Ishikawa (cell line): ENCODE results near the gene WDR70.

ENCODE experiments used
- CEBPB ChIP-seq: IDR thresholded peaks from 2 replicates; pipeline ENCODE4 v1.6.1; 2012
- CREB1 ChIP-seq: IDR thresholded peaks from 2 replicates; pipeline ENCODE4 v1.6.1; 2012; ENCODE audit warnings: low read depth
- EGR1 ChIP-seq: IDR thresholded peaks from 2 replicates; pipeline ENCODE4 v1.6.1; 2012
- EP300 ChIP-seq: IDR thresholded peaks from 2 replicates; pipeline ENCODE4 v1.6.1; 2012; ENCODE audit warnings: borderline replicate concordance
- FOXM1 ChIP-seq: IDR thresholded peaks from 2 replicates; pipeline ENCODE4 v1.6.1; 2012; ENCODE audit warnings: low read depth, borderline replicate concordance
- RAD21 ChIP-seq: IDR thresholded peaks from 2 replicates; pipeline ENCODE4 v1.6.1; 2012; ENCODE audit warnings: low read depth
- REST ChIP-seq: IDR thresholded peaks from 2 replicates; pipeline ENCODE4 v1.6.1; 2012; ENCODE audit warnings: low read depth, mild to moderate bottlenecking
- TAF1 ChIP-seq: IDR thresholded peaks from 2 replicates; pipeline ENCODE4 v1.6.1; 2012; ENCODE audit warnings: low read depth, mild to moderate bottlenecking
- TCF12 ChIP-seq: IDR thresholded peaks from 2 replicates; pipeline ENCODE4 v1.6.1; 2012; ENCODE audit warnings: low read depth
- TEAD4 ChIP-seq: IDR thresholded peaks from 2 replicates; pipeline ENCODE4 v1.6.1; 2012
- TF ChIP-seq, protein P1 (sequence below): IDR thresholded peaks from 2 replicates; pipeline ENCODE4 v1.6.1; 2012

DNA sequence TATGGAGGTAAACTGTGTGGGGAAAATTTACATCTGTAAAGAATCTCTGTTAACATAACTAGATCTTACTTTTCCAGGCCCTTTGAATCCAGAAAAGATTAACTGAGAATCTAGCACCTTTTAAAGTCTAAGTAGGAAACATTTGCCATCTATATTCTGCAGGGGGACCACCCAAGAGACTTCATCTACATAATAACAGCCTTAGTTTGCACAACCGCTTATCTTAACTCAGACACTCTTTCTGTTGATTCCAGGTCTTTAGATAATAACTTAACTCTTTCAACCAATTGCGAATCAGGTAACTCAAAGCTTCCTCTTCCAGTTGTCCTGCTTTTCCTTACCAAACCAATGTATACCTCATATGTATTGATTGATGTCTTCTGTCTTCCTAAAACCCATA lies 407.3 kb downstream of the WDR70 start:
- TF ChIP-seq CEBPB (no peak), EP300 (no peak), RAD21 (no peak), EGR1 (no peak), TCF12 (no peak), TAF1 (no peak), TEAD4 (no peak), REST (no peak), CREB1 (no peak), FOXM1 (no peak)
- TF ChIP-seq, protein P1, sequence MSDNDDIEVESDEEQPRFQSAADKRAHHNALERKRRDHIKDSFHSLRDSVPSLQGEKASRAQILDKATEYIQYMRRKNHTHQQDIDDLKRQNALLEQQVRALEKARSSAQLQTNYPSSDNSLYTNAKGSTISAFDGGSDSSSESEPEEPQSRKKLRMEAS: no peak
